Memory B cell (primary cell): Measurements from ENCODE around the gene DLAT.
A peak's percentile ranks its signal among the peaks of the same experiment; 100 is the strongest.
"Not testable (repeated sequence)": the region's sequence is repeated elsewhere in the genome, so short reads cannot be mapped to it uniquely, and the experiment has no call there.

Source experiments
- ATAC-seq: fragments of 150-1000 bp; cut with Tn5 transposase; 2 replicates; pipeline ENCODE4 v1.10.0; 2021; ENCODE audit warnings: low read depth, mild to moderate bottlenecking, moderate library complexity
- DNase-seq, 2 donors: peaks; one replicate each; pipeline ENCODE4 v3.0.0; 2022; ENCODE audit warnings: low spot score in 2 of 2
- H3K27ac Mint-ChIP-seq: one replicate; pipeline ENCODE4 v1.8.0; 2022; ENCODE audit warnings: mild to moderate bottlenecking, moderate library complexity, mixed read lengths
- H3K27me3 Mint-ChIP-seq: one replicate; pipeline ENCODE4 v1.8.0; 2022; ENCODE audit warnings: mixed read lengths
- H3K36me3 Mint-ChIP-seq: one replicate; pipeline ENCODE4 v1.8.0; 2022; ENCODE audit warnings: mild to moderate bottlenecking, mixed read lengths
- H3K4me1 Mint-ChIP-seq: one replicate; pipeline ENCODE4 v1.8.0; 2022; ENCODE audit warnings: mixed read lengths
- H3K4me3 Mint-ChIP-seq: one replicate; pipeline ENCODE4 v1.8.0; 2022; ENCODE audit warnings: mild to moderate bottlenecking, moderate library complexity, mixed read lengths
- H3K9me3 Mint-ChIP-seq: one replicate; pipeline ENCODE4 v1.8.0; 2022; ENCODE audit warnings: mixed read lengths

Gene DLAT

DNA sequence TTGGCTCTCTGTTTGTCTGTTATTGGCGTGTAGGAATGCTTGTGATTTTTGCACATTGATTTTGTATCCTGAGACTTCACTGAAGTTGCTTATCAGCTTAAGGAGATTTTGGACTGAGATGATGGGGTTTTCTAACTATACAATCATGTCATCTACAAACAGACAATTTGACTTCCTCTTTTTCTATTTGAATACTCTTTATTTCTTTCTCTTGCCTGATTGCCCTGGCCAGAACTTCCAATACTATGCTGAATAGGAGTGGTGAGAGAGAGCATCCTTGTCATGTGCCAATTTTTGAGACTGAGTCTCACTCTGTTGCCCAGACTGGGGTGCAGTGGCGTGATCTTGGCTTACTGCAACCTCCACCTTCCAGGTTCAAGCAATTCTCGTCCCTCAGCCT lies 23.0 kb downstream of the DLAT start:
- not testable (repeated sequence) for H3K27me3 Mint-ChIP-seq, DNase-seq, H3K9me3 Mint-ChIP-seq
- Mint-ChIP-seq H3K27ac (peak overlapping the region; percentile 71), H3K4me3 (peak overlapping the region; percentile 21), H3K36me3 (peaks cover 25% of the 10 kb centered on the region), H3K4me1 (peaks cover 24% of the 10 kb centered on the region)
- ATAC-seq, result peak; percentile 48

DNA sequence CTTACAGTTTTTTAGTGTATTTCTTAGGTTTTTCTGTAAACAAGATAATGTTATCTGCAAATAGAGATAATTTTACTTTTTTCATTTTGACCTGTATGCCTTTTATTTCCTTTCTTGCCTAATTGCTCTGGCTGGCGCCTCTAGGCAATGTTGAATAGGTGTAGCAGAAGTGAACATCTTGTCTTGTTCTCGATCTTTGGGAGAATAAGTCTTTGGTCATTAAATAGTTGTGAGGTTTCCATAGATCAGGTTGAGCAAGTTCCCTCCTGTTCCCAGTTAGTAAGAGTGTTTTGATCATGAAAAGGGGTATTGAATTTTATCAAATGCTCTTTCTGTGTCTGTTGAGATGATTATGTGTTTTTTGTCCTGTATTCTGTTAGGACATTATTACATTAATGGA lies 24.6 kb downstream of the DLAT start:
- DNase-seq, result no peak
- Mint-ChIP-seq H3K27me3 (no peaks in the 10 kb centered on the region), H3K27ac (peak overlapping the region; percentile 87), H3K36me3 (peaks cover 31% of the 10 kb centered on the region), H3K9me3 (no peaks in the 10 kb centered on the region), H3K4me1 (peaks cover 24% of the 10 kb centered on the region), H3K4me3 (no peak overlapping the region)
- ATAC-seq, result no peak

- Mint-ChIP-seq H3K36me3 (peaks cover 31% of the 10 kb centered on the region), H3K4me1 (peaks cover 24% of the 10 kb centered on the region), H3K27me3 (no peaks in the 10 kb centered on the region), H3K4me3 (no peak overlapping the region), H3K9me3 (no peaks in the 10 kb centered on the region), H3K27ac (peak overlapping the region; percentile 87)
- ATAC-seq (peak; percentile 81), DNase-seq (no peak)
Observed at GRCh38 chr11:112050721-112051120, 25.5 kb downstream of the DLAT start.

- no peaks in the 10 kb centered on the region for H3K27me3 Mint-ChIP-seq
- peaks cover 24% of the 10 kb centered on the region for H3K36me3 Mint-ChIP-seq
- H3K9me3 Mint-ChIP-seq, result no peaks in the 10 kb centered on the region
- H3K4me1 Mint-ChIP-seq, result peaks cover 24% of the 10 kb centered on the region
- H3K4me3 Mint-ChIP-seq, result no peak overlapping the region
- DNase-seq, result no peak
- no peak for ATAC-seq
- H3K27ac Mint-ChIP-seq, result peak overlapping the region; percentile 87
Observed at GRCh38 chr11:112051768-112052167, 26.6 kb downstream of the DLAT start.

DNA sequence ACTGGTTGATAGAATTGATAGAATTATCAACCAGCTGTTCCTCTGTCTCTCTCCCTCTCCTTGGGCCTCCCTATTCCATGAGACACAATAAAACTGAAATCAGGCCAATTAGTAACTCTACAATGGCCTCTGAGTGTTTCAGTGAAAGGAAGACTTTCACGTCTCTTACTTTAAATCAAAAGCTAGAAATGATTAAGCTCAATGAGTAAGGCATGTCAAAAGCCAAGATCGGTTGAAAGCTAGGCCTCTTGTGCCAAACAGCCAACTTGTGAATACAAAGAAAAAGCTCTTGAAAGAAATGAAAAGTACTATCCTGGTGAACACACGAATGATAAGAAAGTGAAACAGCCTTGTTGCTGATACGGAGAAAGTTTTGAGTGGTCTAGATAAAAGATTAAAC lies 32.0 kb downstream of the DLAT start:
- H3K27me3 Mint-ChIP-seq, result no peaks in the 10 kb centered on the region
- H3K9me3 Mint-ChIP-seq, result no peaks in the 10 kb centered on the region
- ATAC-seq (no peak), DNase-seq (no peak)
- H3K27ac Mint-ChIP-seq, result peak overlapping the region; percentile 45
- H3K4me1 Mint-ChIP-seq, result no peaks in the 10 kb centered on the region
- peaks cover 25% of the 10 kb centered on the region for H3K36me3 Mint-ChIP-seq
- H3K4me3 Mint-ChIP-seq, result no peak overlapping the region

DNA sequence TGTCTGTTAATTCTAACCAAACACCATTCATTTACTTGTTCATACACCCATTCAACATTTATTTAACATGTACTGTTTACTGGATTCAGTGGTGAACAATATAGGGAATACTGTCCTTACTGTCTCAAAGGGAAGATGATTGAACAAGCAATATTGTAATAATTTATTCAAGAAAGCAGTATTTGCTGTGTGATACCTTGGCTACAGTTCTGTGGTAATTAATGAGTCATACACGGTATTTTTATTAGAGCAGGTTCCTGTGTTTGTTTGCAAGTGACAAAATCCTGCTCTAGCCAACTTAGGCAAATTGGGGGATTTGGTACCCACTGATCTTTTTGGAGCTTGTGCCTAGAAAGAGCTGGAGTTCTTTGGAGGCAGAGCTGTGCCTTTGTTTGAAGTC lies 32.9 kb downstream of the DLAT start:
- no peak for ATAC-seq
- H3K4me1 Mint-ChIP-seq, result no peaks in the 10 kb centered on the region
- H3K27ac Mint-ChIP-seq, result no peak overlapping the region
- no peaks in the 10 kb centered on the region for H3K27me3 Mint-ChIP-seq
- DNase-seq, result no peak
- H3K36me3 Mint-ChIP-seq, result peaks cover 28% of the 10 kb centered on the region
- H3K4me3 Mint-ChIP-seq, result no peak overlapping the region
- no peaks in the 10 kb centered on the region for H3K9me3 Mint-ChIP-seq

- DNase-seq (no peak), ATAC-seq (no peak)
- Mint-ChIP-seq H3K9me3 (no peaks in the 10 kb centered on the region), H3K27me3 (no peaks in the 10 kb centered on the region), H3K27ac (no peak overlapping the region), H3K36me3 (peaks cover 15% of the 10 kb centered on the region), H3K4me1 (no peaks in the 10 kb centered on the region), H3K4me3 (no peak overlapping the region)
Observed at GRCh38 chr11:112062923-112063322, 37.7 kb downstream of the DLAT start.

DNA sequence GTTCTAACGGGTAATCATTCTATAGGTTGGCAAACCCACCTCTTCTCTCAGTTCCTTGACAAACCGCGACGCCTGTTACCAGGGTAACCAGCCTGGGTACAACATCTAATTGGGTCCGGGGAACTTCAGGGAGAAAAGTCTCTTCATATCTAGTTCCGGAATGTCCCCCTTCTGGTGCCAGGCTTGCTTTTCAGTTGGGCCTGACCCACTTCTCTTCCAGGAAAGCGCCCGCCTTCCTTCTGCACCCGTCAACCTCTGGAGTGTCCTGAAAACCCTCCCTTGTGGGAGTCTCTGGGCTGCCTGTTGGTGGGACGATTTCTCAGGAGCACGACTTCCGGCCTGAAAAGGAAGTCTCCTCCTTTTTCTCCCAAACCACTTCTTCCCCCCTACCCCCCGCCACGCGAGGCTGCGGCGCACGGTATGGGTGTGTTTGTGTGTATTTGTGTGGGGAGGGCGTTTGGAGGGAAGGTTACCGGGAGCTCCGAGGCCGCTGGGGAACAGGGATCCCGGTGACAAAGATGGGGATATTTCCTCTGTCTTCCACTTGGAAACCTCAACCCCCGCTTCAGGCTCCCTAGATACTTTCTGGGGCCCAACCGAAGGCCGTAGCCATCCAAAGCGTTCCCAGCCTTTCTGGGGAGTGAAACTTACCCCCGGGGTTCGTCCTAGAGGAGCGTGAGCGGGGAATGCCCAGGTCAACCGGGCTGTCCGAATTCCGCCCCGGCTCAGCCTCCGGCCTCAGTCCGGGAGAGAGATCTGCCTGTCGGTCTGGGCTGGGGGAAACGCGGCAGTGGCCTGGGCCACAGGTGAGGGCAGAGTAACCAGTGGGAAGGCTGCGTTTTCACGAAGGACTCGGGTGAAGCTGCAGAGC lies 49.0 kb downstream of the DLAT start, which contains the start of the genes NKAPD1 and PIH1D2:
Gene NKAPD1, plus strand, starts transcription at position 359 of the 871 bp plus-strand sequence. CDS start 1,276 bp downstream, outside the sequence.
Gene PIH1D2, minus strand, starts transcription at position 77 of the 871 bp plus-strand sequence. CDS start 843 bp downstream, outside the sequence.
- peaks cover 18% of the 10 kb centered on the region for H3K4me1 Mint-ChIP-seq
- no peaks in the 10 kb centered on the region for H3K9me3 Mint-ChIP-seq
- H3K27me3 Mint-ChIP-seq, result no peaks in the 10 kb centered on the region
- H3K4me3 Mint-ChIP-seq, result peak within 1 kb of the TSS; percentile 95
- DNase-seq (peak; percentile 80 to 82), ATAC-seq (peak; percentile 88)
- peak within 1 kb of the TSS; percentile 94 for H3K27ac Mint-ChIP-seq
- peaks cover 10% of the 10 kb centered on the region for H3K36me3 Mint-ChIP-seq

DNA sequence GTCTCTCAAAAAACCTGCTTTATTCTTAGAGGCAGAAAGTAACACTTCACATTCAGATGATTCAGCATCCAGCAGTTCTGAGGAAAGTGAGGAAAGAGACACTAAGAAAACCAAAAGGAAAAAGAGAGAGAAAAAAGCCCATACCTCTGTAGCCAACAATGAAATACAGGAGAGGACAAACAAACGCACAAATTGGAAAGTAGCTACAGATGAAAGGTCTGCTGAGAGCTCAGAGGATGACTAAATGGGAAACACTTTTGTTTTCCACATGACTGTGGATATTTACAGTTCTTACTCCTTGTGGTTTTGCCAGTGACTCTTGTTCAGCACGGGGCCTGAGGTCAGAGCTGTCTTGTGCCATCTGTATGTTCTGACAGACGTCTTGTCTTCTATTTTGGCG lies 57.5 kb downstream of the DLAT start:
- H3K9me3 Mint-ChIP-seq, result no peaks in the 10 kb centered on the region
- peaks cover 25% of the 10 kb centered on the region for H3K4me1 Mint-ChIP-seq
- H3K36me3 Mint-ChIP-seq, result peaks cover 29% of the 10 kb centered on the region
- no peaks in the 10 kb centered on the region for H3K27me3 Mint-ChIP-seq
- ATAC-seq, result no peak
- no peak overlapping the region for H3K4me3 Mint-ChIP-seq
- DNase-seq, result no peak
- H3K27ac Mint-ChIP-seq, result peak overlapping the region; percentile 78

DNA sequence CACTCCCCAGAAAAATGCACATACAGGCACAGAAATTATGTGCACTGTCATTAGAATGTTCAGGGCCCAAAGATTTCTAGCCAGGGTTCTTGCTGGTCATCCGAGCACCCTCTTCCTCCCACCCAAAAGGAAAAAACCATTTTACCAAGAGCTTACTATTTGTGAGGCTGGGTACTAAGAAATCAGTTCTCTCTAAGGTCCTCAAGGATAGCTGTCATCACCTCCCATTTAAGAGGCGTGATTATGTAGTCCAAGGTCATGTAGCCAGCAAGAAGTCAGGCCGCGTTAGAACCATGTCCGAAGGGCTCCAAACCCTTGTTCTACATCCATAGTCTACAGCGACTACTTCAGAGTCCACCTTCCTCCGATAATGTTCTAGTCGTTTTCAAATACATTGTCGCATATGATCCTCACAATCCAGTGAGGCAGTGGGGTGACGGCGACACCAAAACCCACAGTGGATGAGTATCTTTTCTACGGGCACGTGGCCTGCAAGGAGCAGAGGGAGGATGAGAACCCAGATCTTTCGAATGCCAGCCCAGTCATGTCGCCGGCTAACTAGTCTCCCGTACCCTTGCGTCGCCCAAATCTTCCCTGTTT lies 60.7 kb downstream of the DLAT start:
- H3K4me3 Mint-ChIP-seq, result peak overlapping the region; percentile 99
- DNase-seq, result no peak
- H3K27me3 Mint-ChIP-seq, result no peaks in the 10 kb centered on the region
- no peaks in the 10 kb centered on the region for H3K9me3 Mint-ChIP-seq
- H3K27ac Mint-ChIP-seq, result peak overlapping the region; percentile 98
- peak; percentile 16 for ATAC-seq
- H3K36me3 Mint-ChIP-seq, result peaks cover 42% of the 10 kb centered on the region
- peaks cover 40% of the 10 kb centered on the region for H3K4me1 Mint-ChIP-seq

DNA sequence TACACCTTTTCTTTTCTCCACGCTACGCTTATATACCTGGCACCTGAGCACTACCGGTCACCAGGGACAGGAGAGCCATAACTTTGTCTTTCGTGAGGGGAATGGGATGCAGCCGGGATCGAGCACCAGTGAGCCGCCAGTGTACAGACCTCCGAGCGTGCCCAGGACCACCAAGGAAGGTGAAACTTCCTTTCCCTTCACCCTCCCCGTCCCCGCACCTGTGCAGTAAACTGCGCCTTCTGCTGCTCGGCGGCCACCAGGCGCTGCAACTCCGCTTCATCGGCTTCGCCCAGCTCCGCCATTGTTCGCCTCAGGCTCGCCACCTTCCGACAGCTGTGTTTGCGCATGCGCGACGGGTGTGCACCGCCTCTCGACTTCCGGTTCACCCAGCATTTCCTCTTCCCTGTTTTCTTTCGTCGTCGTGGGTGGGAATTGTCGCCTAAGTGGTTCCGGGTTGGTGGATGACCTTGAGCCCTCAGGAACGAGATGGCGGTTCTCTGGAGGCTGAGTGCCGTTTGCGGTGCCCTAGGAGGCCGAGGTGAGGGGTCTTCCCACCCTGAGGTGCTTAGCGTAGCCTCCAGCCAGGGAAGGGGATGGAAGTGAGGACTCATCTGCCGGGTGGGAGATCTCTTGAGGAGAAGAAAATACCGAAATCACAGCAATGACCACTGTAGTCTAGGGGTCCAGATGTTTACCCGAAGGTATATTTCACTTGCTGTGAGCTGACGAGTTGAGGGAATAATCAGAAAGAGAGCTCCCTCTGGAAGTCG lies 61.4 kb downstream of the DLAT start, which contains the start of the genes SDHD and TIMM8B:
Gene SDHD, plus strand, starts transcription at position 452 of the 770 bp plus-strand sequence. Its CDS starts 35 bp downstream, at position 487.
Gene TIMM8B, minus strand, starts transcription at position 335 of the 770 bp plus-strand sequence. Its CDS starts 33 bp downstream, at position 302.
- Mint-ChIP-seq H3K4me3 (peak within 1 kb of the TSS; percentile 99), H3K27me3 (no peaks in the 10 kb centered on the region), H3K27ac (peak within 1 kb of the TSS; percentile 98), H3K4me1 (peaks cover 40% of the 10 kb centered on the region), H3K36me3 (peaks cover 48% of the 10 kb centered on the region), H3K9me3 (no peaks in the 10 kb centered on the region)
- DNase-seq (peak; percentile 85 to 96), ATAC-seq (peak; percentile 89)

GRCh38 chr11:112087212-112087611 lies 62.0 kb downstream of the DLAT start:
- no peak for ATAC-seq
- Mint-ChIP-seq H3K4me3 (peak overlapping the region; percentile 99), H3K9me3 (no peaks in the 10 kb centered on the region), H3K27me3 (no peaks in the 10 kb centered on the region), H3K27ac (peak overlapping the region; percentile 98), H3K36me3 (peaks cover 49% of the 10 kb centered on the region), H3K4me1 (peaks cover 40% of the 10 kb centered on the region)
- no peak for DNase-seq

GRCh38 chr11:112095302-112095701 lies 70.1 kb downstream of the DLAT start:
- not testable (repeated sequence) for H3K9me3 Mint-ChIP-seq, DNase-seq, H3K27me3 Mint-ChIP-seq, H3K4me3 Mint-ChIP-seq, H3K27ac Mint-ChIP-seq, ATAC-seq, H3K4me1 Mint-ChIP-seq
- peaks cover 38% of the 10 kb centered on the region for H3K36me3 Mint-ChIP-seq
